Stimulated activated memory B cell treated with anti-CD40 and anti-IgM and Interleukin-4, amounts not matched to agents 10 μg/mL and 1 μg/mL and 100 μg/mL, for 72 hours (primary cell): ENCODE data around the gene SLFN13.
"Not testable (repeated sequence)": the region's sequence is repeated elsewhere in the genome, so short reads cannot be mapped to it uniquely, and the experiment has no call there.

ENCODE experiments used
- ATAC-seq: fragments of 150-1000 bp; cut with Tn5 transposase; 2 replicates; pipeline ENCODE4 v1.10.0; 2021
- H3K27ac Mint-ChIP-seq: one replicate; pipeline ENCODE4 v1.8.0; 2022; ENCODE audit warnings: mild to moderate bottlenecking, mixed read lengths
- H3K27me3 Mint-ChIP-seq: one replicate; pipeline ENCODE4 v1.8.0; 2022; ENCODE audit warnings: mixed read lengths
- H3K36me3 Mint-ChIP-seq: one replicate; pipeline ENCODE4 v1.8.0; 2022; ENCODE audit warnings: mixed read lengths
- H3K4me1 Mint-ChIP-seq: one replicate; pipeline ENCODE4 v1.8.0; 2022; ENCODE audit warnings: mixed read lengths
- H3K4me3 Mint-ChIP-seq: one replicate; pipeline ENCODE4 v1.8.0; 2022; ENCODE audit warnings: mild to moderate bottlenecking, moderate library complexity, mixed read lengths
- H3K9me3 Mint-ChIP-seq: one replicate; pipeline ENCODE4 v1.8.0; 2022; ENCODE audit warnings: mixed read lengths

SLFN13 gene

GRCh38 chr17:35448214-35448898 is at the start of gene SLFN13:
Gene SLFN13, minus strand, starts transcription at chr17:35448766. Its CDS starts 3,086 bp downstream, at chr17:35445680.
- H3K9me3 Mint-ChIP-seq = no peaks in the 10 kb centered on the region
- peaks cover 23% of the 10 kb centered on the region for H3K4me1 Mint-ChIP-seq
- ATAC-seq = peak; percentile 92
- peak within 1 kb of the TSS; percentile 86 for H3K27ac Mint-ChIP-seq
- no peaks in the 10 kb centered on the region for H3K27me3 Mint-ChIP-seq
- peak within 1 kb of the TSS; percentile 93 for H3K4me3 Mint-ChIP-seq
- no peaks in the 10 kb centered on the region for H3K36me3 Mint-ChIP-seq

GRCh38 chr17:35496451-35497290 is 48.1 kb upstream of the SLFN13 start:
- Mint-ChIP-seq H3K36me3 (peaks cover 6% of the 10 kb centered on the region), H3K27ac (no peak overlapping the region), H3K4me3 (no peak overlapping the region), H3K27me3 (peaks cover 76% of the 10 kb centered on the region), H3K9me3 (peaks cover 4% of the 10 kb centered on the region), H3K4me1 (peaks cover 7% of the 10 kb centered on the region)
- ATAC-seq = no peak

GRCh38 chr17:35493040-35493439 is 44.5 kb upstream of the SLFN13 start:
- peaks cover 93% of the 10 kb centered on the region for H3K27me3 Mint-ChIP-seq
- no peak overlapping the region for H3K27ac Mint-ChIP-seq
- H3K4me1 Mint-ChIP-seq = peaks cover 13% of the 10 kb centered on the region
- ATAC-seq = no peak
- H3K4me3 Mint-ChIP-seq = no peak overlapping the region
- H3K36me3 Mint-ChIP-seq = no peaks in the 10 kb centered on the region
- H3K9me3 Mint-ChIP-seq = peaks cover 6% of the 10 kb centered on the region

GRCh38 chr17:35491417-35491816 is 42.9 kb upstream of the SLFN13 start:
- Mint-ChIP-seq H3K27me3 (peaks cover 86% of the 10 kb centered on the region), H3K4me1 (peaks cover 27% of the 10 kb centered on the region), H3K4me3 (no peak overlapping the region), H3K36me3 (no peaks in the 10 kb centered on the region), H3K27ac (no peak overlapping the region), H3K9me3 (peaks cover 6% of the 10 kb centered on the region)
- ATAC-seq = no peak

GRCh38 chr17:35489944-35490343 is 41.4 kb upstream of the SLFN13 start:
- Mint-ChIP-seq H3K4me3 (no peak overlapping the region), H3K9me3 (peaks cover 6% of the 10 kb centered on the region), H3K4me1 (peaks cover 27% of the 10 kb centered on the region), H3K27ac (no peak overlapping the region), H3K36me3 (no peaks in the 10 kb centered on the region), H3K27me3 (peaks cover 80% of the 10 kb centered on the region)
- ATAC-seq = no peak

GRCh38 chr17:35488991-35489390 is 40.4 kb upstream of the SLFN13 start:
- Mint-ChIP-seq H3K36me3 (no peaks in the 10 kb centered on the region), H3K4me3 (no peak overlapping the region), H3K9me3 (peaks cover 8% of the 10 kb centered on the region), H3K27ac (no peak overlapping the region), H3K4me1 (peaks cover 27% of the 10 kb centered on the region), H3K27me3 (peaks cover 71% of the 10 kb centered on the region)
- ATAC-seq = no peak

GRCh38 chr17:35486920-35487732 is 38.6 kb upstream of the SLFN13 start:
- peaks cover 55% of the 10 kb centered on the region for H3K27me3 Mint-ChIP-seq
- H3K27ac Mint-ChIP-seq = peak overlapping the region; percentile 87
- peaks cover 9% of the 10 kb centered on the region for H3K9me3 Mint-ChIP-seq
- no peaks in the 10 kb centered on the region for H3K36me3 Mint-ChIP-seq
- peak; percentile 82 for ATAC-seq
- H3K4me3 Mint-ChIP-seq = peak overlapping the region; percentile 87
- peaks cover 22% of the 10 kb centered on the region for H3K4me1 Mint-ChIP-seq

- Mint-ChIP-seq H3K4me1 (no peaks in the 10 kb centered on the region), H3K9me3 (peaks cover 7% of the 10 kb centered on the region), H3K36me3 (peaks cover 27% of the 10 kb centered on the region), H3K27me3 (no peaks in the 10 kb centered on the region), H3K27ac (no peak overlapping the region), H3K4me3 (no peak overlapping the region)
- ATAC-seq = no peak
Observed at GRCh38 chr17:35479271-35479670, 30.7 kb upstream of the SLFN13 start.

- no peaks in the 10 kb centered on the region for H3K4me1 Mint-ChIP-seq
- H3K36me3 Mint-ChIP-seq = peaks cover 27% of the 10 kb centered on the region
- H3K27me3 Mint-ChIP-seq = no peaks in the 10 kb centered on the region
- peaks cover 7% of the 10 kb centered on the region for H3K9me3 Mint-ChIP-seq
- no peak for ATAC-seq
- no peak overlapping the region for H3K4me3 Mint-ChIP-seq
- no peak overlapping the region for H3K27ac Mint-ChIP-seq
Observed at GRCh38 chr17:35477248-35477647, 28.7 kb upstream of the SLFN13 start.

GRCh38 chr17:35476283-35476820 is 27.8 kb upstream of the SLFN13 start:
- no peak overlapping the region for H3K27ac Mint-ChIP-seq
- H3K36me3 Mint-ChIP-seq = peaks cover 27% of the 10 kb centered on the region
- ATAC-seq = no peak
- H3K9me3 Mint-ChIP-seq = peaks cover 10% of the 10 kb centered on the region
- H3K4me1 Mint-ChIP-seq = no peaks in the 10 kb centered on the region
- no peak overlapping the region for H3K4me3 Mint-ChIP-seq
- no peaks in the 10 kb centered on the region for H3K27me3 Mint-ChIP-seq

- H3K36me3 Mint-ChIP-seq = no peaks in the 10 kb centered on the region
- no peak for ATAC-seq
- peaks cover 8% of the 10 kb centered on the region for H3K4me1 Mint-ChIP-seq
- H3K4me3 Mint-ChIP-seq = no peak overlapping the region
- H3K27ac Mint-ChIP-seq = no peak overlapping the region
- H3K9me3 Mint-ChIP-seq = peaks cover 6% of the 10 kb centered on the region
- H3K27me3 Mint-ChIP-seq = no peaks in the 10 kb centered on the region
Observed at GRCh38 chr17:35468475-35468874, 19.9 kb upstream of the SLFN13 start.

- Mint-ChIP-seq H3K4me3 (no peak overlapping the region), H3K4me1 (peaks cover 8% of the 10 kb centered on the region), H3K27ac (no peak overlapping the region), H3K36me3 (no peaks in the 10 kb centered on the region), H3K27me3 (no peaks in the 10 kb centered on the region), H3K9me3 (peaks cover 6% of the 10 kb centered on the region)
- peak; percentile 61 for ATAC-seq
Observed at GRCh38 chr17:35467824-35468223, 19.3 kb upstream of the SLFN13 start.

GRCh38 chr17:35460354-35460851 is 11.8 kb upstream of the SLFN13 start:
- H3K27me3 Mint-ChIP-seq = no peaks in the 10 kb centered on the region
- H3K4me3 Mint-ChIP-seq = peak overlapping the region; percentile 77
- H3K4me1 Mint-ChIP-seq = peaks cover 17% of the 10 kb centered on the region
- peaks cover 3% of the 10 kb centered on the region for H3K9me3 Mint-ChIP-seq
- H3K36me3 Mint-ChIP-seq = no peaks in the 10 kb centered on the region
- peak; percentile 99 for ATAC-seq
- peak overlapping the region; percentile 79 for H3K27ac Mint-ChIP-seq

- H3K36me3 Mint-ChIP-seq, H3K27me3 Mint-ChIP-seq, H3K9me3 Mint-ChIP-seq, ATAC-seq, H3K4me1 Mint-ChIP-seq, H3K27ac Mint-ChIP-seq, H3K4me3 Mint-ChIP-seq: not testable (repeated sequence)
Observed at GRCh38 chr17:35454035-35454434, 5.5 kb upstream of the SLFN13 start.

- H3K9me3 Mint-ChIP-seq = no peaks in the 10 kb centered on the region
- no peak overlapping the region for H3K27ac Mint-ChIP-seq
- no peaks in the 10 kb centered on the region for H3K36me3 Mint-ChIP-seq
- no peaks in the 10 kb centered on the region for H3K27me3 Mint-ChIP-seq
- H3K4me3 Mint-ChIP-seq = no peak overlapping the region
- no peak for ATAC-seq
- H3K4me1 Mint-ChIP-seq = peaks cover 17% of the 10 kb centered on the region
Observed at GRCh38 chr17:35453171-35453570, 4.6 kb upstream of the SLFN13 start.
